OCI-LY1 (cell line): ENCODE results near the gene B3GNT3.

Source experiments
- H2AFZ ChIP-seq: fragments of 200-600 bp; sonication (generic), shearing (Covaris generic); 2 replicates; pipeline ENCODE4 v1.6.0; 2014; ENCODE audit warnings: antibody characterized with exemption, mild to moderate bottlenecking, low read length
- H3F3A ChIP-seq: fragments of 200-600 bp; sonication (generic), shearing (Covaris generic); 2 replicates; pipeline ENCODE4 v1.6.0; 2014; ENCODE audit warnings: mild to moderate bottlenecking, antibody characterized with exemption, low read length, moderate library complexity; ENCODE audit not compliant: insufficient read depth
- H3K27ac ChIP-seq: fragments of 200-600 bp; sonication (generic); 2 replicates; pipeline ENCODE4 v1.5.1; 2014; ENCODE audit warnings: low read length, mixed run types, mild to moderate bottlenecking, low read depth; ENCODE audit not compliant: poor library complexity, severe bottlenecking
- H3K27me3 ChIP-seq: fragments of 200-600 bp; sonication (generic); 2 replicates; pipeline ENCODE4 v1.6.0; 2014; ENCODE audit warnings: antibody characterized with exemption, mild to moderate bottlenecking, low read length, moderate library complexity; ENCODE audit not compliant: insufficient read depth
- H3K36me3 ChIP-seq: fragments of 200-600 bp; sonication (generic); 2 replicates; pipeline ENCODE4 v1.6.1; 2014; ENCODE audit warnings: mild to moderate bottlenecking, antibody characterized with exemption, low read length, moderate library complexity, mixed read lengths; ENCODE audit not compliant: insufficient read depth
- H3K4me1 ChIP-seq: fragments of 200-600 bp; sonication (generic); 2 replicates; pipeline ENCODE4 v1.5.1; 2014; ENCODE audit warnings: mild to moderate bottlenecking, low read length, moderate library complexity; ENCODE audit not compliant: insufficient read depth, severe bottlenecking
- H3K4me2 ChIP-seq: fragments of 200-600 bp; sonication (generic), shearing (Covaris generic); 2 replicates; pipeline ENCODE4 v1.6.1; 2014; ENCODE audit warnings: low read length
- H3K4me3 ChIP-seq: fragments of 200-600 bp; sonication (generic); 2 replicates; pipeline ENCODE4 v1.5.1; 2014; ENCODE audit warnings: low read length, low read depth, mild to moderate bottlenecking, mixed read lengths; ENCODE audit not compliant: poor library complexity, severe bottlenecking
- H3K79me2 ChIP-seq: fragments of 200-600 bp; shearing (Covaris generic); 2 replicates; pipeline ENCODE4 v1.6.1; 2016; ENCODE audit warnings: mixed run types, low read length, mixed read lengths; ENCODE audit not compliant: insufficient read depth
- H3K9ac ChIP-seq: fragments of 200-600 bp; sonication (generic), shearing (Covaris generic); 2 replicates; pipeline ENCODE4 v1.6.1; 2014; ENCODE audit warnings: mild to moderate bottlenecking, low read length, mixed read lengths
- H3K9me2 ChIP-seq: fragments of 200-600 bp; sonication (generic), shearing (Covaris generic); 2 replicates; pipeline ENCODE4 v1.6.1; 2014; ENCODE audit warnings: low read depth, mild to moderate bottlenecking, low read length, mixed read lengths
- H3K9me3 ChIP-seq: fragments of 200-600 bp; shearing (Covaris generic); 2 replicates; pipeline ENCODE4 v1.6.1; 2014; ENCODE audit warnings: low read length, mixed read lengths
- H4K20me1 ChIP-seq: fragments of 200-600 bp; sonication (generic), shearing (Covaris generic); 2 replicates; pipeline ENCODE4 v1.6.0; 2016; ENCODE audit warnings: mild to moderate bottlenecking, low read length; ENCODE audit not compliant: insufficient read depth
- EZH2 ChIP-seq: fragments of 200-600 bp; sonication (generic), shearing (Covaris generic); IDR thresholded peaks from 2 replicates; pipeline ENCODE4 v1.8.0; 2017; ENCODE audit warnings: borderline replicate concordance, mixed run types, mild to moderate bottlenecking, antibody characterized with exemption, low read length, moderate library complexity, mixed read lengths
- TF ChIP-seq, protein P1 (sequence below): fragments of 200-600 bp; sonication (generic), shearing (Covaris generic); IDR thresholded peaks from 2 replicates; pipeline ENCODE4 v1.5.1; 2017; ENCODE audit warnings: mild to moderate bottlenecking, antibody characterized with exemption, low read length, moderate library complexity, mixed read lengths

B3GNT3 gene

DNA sequence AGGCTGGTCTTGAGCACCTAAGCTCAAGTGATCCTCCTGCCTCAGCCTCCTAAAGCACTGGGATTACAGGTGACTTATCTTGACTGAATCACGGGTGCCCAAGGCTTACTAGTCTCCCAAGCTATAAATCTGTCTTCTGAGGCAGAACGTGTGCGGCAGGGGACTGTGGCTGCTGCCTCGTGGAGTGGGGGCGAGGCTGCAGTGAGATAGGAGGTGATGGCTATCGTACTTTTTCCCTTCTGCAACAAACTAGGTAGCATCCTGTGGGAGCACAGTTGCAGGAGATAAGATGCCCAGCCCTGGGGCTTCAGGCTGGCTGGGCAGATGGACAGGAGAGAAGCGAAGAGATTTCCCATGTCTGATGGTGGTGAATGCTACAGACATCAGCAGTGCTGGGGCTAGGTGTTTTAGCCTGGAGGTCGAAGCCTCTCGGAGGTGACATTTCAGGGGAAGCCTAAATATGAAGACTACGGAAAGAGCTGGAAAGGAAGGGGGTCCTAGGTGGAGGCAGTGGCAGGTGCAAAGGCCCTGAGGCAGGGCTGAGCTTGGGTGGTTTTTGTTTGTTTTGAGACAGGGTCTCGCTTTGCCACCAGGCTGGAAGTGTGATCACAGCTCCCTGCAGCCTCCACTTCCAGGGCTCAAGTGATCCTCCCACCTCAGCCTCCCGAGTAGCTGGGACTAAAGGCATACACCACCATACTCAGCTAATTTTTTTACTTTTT is 7.4 kb downstream of the B3GNT3 start:
- Histone ChIP-seq H3K9me3 (no peaks in the 10 kb centered on the region), H3K4me3 (no peak overlapping the region), H3K36me3 (no peaks in the 10 kb centered on the region), H3K4me1 (no peaks in the 10 kb centered on the region), H4K20me1 (no peaks in the 10 kb centered on the region), H3K9ac (no peak overlapping the region), H3K9me2 (no peaks in the 10 kb centered on the region), H3K79me2 (no peaks in the 10 kb centered on the region), H2AFZ (no peak overlapping the region), H3K27me3 (no peaks in the 10 kb centered on the region; the same call in 1 of the 2 replicates), H3K4me2 (no peak overlapping the region), H3K27ac (no peak overlapping the region), H3F3A (no peaks in the 10 kb centered on the region)
- no peak for TF ChIP-seq EZH2
- TF ChIP-seq, protein P1, sequence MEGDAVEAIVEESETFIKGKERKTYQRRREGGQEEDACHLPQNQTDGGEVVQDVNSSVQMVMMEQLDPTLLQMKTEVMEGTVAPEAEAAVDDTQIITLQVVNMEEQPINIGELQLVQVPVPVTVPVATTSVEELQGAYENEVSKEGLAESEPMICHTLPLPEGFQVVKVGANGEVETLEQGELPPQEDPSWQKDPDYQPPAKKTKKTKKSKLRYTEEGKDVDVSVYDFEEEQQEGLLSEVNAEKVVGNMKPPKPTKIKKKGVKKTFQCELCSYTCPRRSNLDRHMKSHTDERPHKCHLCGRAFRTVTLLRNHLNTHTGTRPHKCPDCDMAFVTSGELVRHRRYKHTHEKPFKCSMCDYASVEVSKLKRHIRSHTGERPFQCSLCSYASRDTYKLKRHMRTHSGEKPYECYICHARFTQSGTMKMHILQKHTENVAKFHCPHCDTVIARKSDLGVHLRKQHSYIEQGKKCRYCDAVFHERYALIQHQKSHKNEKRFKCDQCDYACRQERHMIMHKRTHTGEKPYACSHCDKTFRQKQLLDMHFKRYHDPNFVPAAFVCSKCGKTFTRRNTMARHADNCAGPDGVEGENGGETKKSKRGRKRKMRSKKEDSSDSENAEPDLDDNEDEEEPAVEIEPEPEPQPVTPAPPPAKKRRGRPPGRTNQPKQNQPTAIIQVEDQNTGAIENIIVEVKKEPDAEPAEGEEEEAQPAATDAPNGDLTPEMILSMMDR: no peak

- H3K9me2 ChIP-seq: no peaks in the 10 kb centered on the region
- H2AFZ ChIP-seq: no peak overlapping the region
- no peak overlapping the region for H3K4me2 ChIP-seq
- H3K79me2 ChIP-seq: no peaks in the 10 kb centered on the region
- no peak for TF ChIP-seq EZH2
- TF ChIP-seq, protein P1: no peak
- no peaks in the 10 kb centered on the region for H3F3A ChIP-seq
- no peak overlapping the region for H3K9ac ChIP-seq
- H3K4me3 ChIP-seq: no peak overlapping the region
- H3K4me1 ChIP-seq: no peaks in the 10 kb centered on the region
- H3K9me3 ChIP-seq: no peaks in the 10 kb centered on the region
- H3K27me3 ChIP-seq: no peaks in the 10 kb centered on the region
- H3K36me3 ChIP-seq: no peaks in the 10 kb centered on the region
- no peak overlapping the region for H3K27ac ChIP-seq
- H4K20me1 ChIP-seq: no peaks in the 10 kb centered on the region
These were observed 8.4 kb downstream of the B3GNT3 start for GRCh38 chr19:17803264-17803896.

DNA sequence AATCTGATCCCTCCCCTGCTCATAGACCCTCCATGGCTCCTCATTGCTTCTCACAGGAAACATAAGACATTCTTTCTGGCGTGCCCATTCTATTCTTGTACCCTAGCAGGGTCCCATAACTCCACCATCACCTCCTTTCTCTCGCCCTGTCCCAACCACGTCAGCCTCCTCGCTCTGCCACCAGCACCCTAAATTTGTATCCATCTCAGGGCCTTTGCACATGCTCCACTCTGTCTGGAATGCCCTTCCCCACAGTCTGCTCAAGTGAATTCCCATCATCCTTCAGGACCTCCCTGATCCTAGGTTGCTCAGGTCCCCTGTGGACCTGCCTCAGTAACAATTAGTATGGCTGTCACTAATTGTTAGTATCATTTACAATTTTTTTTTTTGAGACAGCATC is 10.5 kb downstream of the B3GNT3 start:
- no peaks in the 10 kb centered on the region for H3K9me2 ChIP-seq
- H3K9ac ChIP-seq: no peak overlapping the region
- H2AFZ ChIP-seq: no peak overlapping the region
- H3K4me3 ChIP-seq: no peak overlapping the region
- no peaks in the 10 kb centered on the region for H3K36me3 ChIP-seq
- H4K20me1 ChIP-seq: no peaks in the 10 kb centered on the region
- TF ChIP-seq EZH2: no peak
- TF ChIP-seq, protein P1: no peak
- no peaks in the 10 kb centered on the region for H3K79me2 ChIP-seq
- H3K27ac ChIP-seq: no peak overlapping the region
- H3K27me3 ChIP-seq: no peaks in the 10 kb centered on the region
- H3F3A ChIP-seq: no peaks in the 10 kb centered on the region
- H3K4me2 ChIP-seq: no peak overlapping the region
- H3K4me1 ChIP-seq: no peaks in the 10 kb centered on the region
- no peaks in the 10 kb centered on the region for H3K9me3 ChIP-seq
